IPS-NIHi11 (cell line): ENCODE measurements around the gene THYN1.
"Not testable (repeated sequence)": the region's sequence is repeated elsewhere in the genome, so short reads cannot be mapped to it uniquely, and the experiment has no call there.

Source experiments
- DNase-seq: peaks from one replicate; pipeline ENCODE4 v3.0.0; 2012; ENCODE audit warnings: mixed read lengths, low spot score

Gene THYN1

GRCh38 chr11:134253188-134253993 lies at the start of gene THYN1, which contains the start of gene ACAD8:
Gene THYN1, minus strand, starts transcription at chr11:134253352. Its CDS starts 470 bp downstream, at chr11:134252882.
Gene ACAD8, plus strand, starts transcription at chr11:134253568. Its CDS starts 33 bp downstream, at chr11:134253601.
- DNase-seq, result peak; percentile 99

- DNase-seq, result no peak
These were observed 41.5 kb upstream of the THYN1 start for GRCh38 chr11:134294664-134295063.

- no peak for DNase-seq
These were observed 40.3 kb upstream of the THYN1 start for GRCh38 chr11:134293119-134294113.

- DNase-seq, result no peak
These were observed 39.5 kb upstream of the THYN1 start for GRCh38 chr11:134292661-134293060.

- no peak for DNase-seq
These were observed 38.0 kb upstream of the THYN1 start for GRCh38 chr11:134291196-134291595.

- no peak for DNase-seq
These were observed 37.5 kb upstream of the THYN1 start for GRCh38 chr11:134290646-134291045.

- DNase-seq, result no peak
These were observed 36.6 kb upstream of the THYN1 start for GRCh38 chr11:134289789-134290188.

GRCh38 chr11:134289167-134289566 lies 36.0 kb upstream of the THYN1 start:
- no peak for DNase-seq

GRCh38 chr11:134288486-134288885 lies 35.3 kb upstream of the THYN1 start:
- DNase-seq, result no peak

- no peak for DNase-seq
These were observed 34.4 kb upstream of the THYN1 start for GRCh38 chr11:134287561-134287960.

GRCh38 chr11:134284349-134284748 lies 31.2 kb upstream of the THYN1 start:
- not testable (repeated sequence) for DNase-seq

- DNase-seq, result no peak
These were observed 30.5 kb upstream of the THYN1 start for GRCh38 chr11:134283461-134284230.

GRCh38 chr11:134282121-134283045 lies 29.2 kb upstream of the THYN1 start:
- no peak for DNase-seq

GRCh38 chr11:134281635-134282034 lies 28.5 kb upstream of the THYN1 start:
- not testable (repeated sequence) for DNase-seq

- DNase-seq, result no peak
These were observed 25.2 kb upstream of the THYN1 start for GRCh38 chr11:134278356-134278755.

GRCh38 chr11:134277183-134278001 lies 24.2 kb upstream of the THYN1 start:
- no peak for DNase-seq

- DNase-seq, result peak; percentile 73
These were observed 23.4 kb upstream of the THYN1 start for GRCh38 chr11:134276396-134277182.

GRCh38 chr11:134275534-134276395 lies 22.6 kb upstream of the THYN1 start, which contains the start of gene GLB1L3:
Gene GLB1L3, plus strand, starts transcription at chr11:134276379. Its CDS starts 362 bp downstream, at chr11:134276741.
- DNase-seq, result peak; percentile 58
